Articular chondrocyte of knee joint (primary cell): ENCODE data around the gene MRPS27. TPM values are rescaled to one million over a fixed set of nuclear protein-coding genes. Genes with fewer than 3 reads are reported as not detected.
A peak's percentile ranks its signal among the peaks of the same experiment; 100 is the strongest.

Experiments
- small RNA-seq: library from RNA; depleted of rRNA; stranded (forward); fragments of <200 nt; gene quantifications from one replicate; pipeline ENCODE3, GENCODE V24; 2012
- total RNA-seq: library from RNA; depleted of rRNA; stranded (reverse); fragments of >200 nt; gene quantifications from 2 replicates; pipeline ENCODE4 v1.2.3, GENCODE V29; 2012

MRPS27 gene
- 103 and 114 TPM in 2 replicates for total RNA-seq

GRCh38 chr5:72319976-72320752 lies at the start of gene MRPS27, which contains the start of gene PTCD2:
TSS of gene MRPS27 (minus strand) at chr5:72320240. CDS start at chr5:72320221, 19 bp downstream.
TSS of gene PTCD2 (plus strand) at chr5:72320373. CDS start at chr5:72320383, 10 bp downstream.

Small RNAs within 50 kb of the gene (small RNA-seq; reads per million reads assigned to genes)
- 3.4 reads per million, percentile 85 among the genes with 10 or more reads in this experiment for gene MIR4803
- not detected for gene RN7SL153P

Other genes starting within 250 kb of the MRPS27 start
- 200 and 210 TPM in 2 replicates for gene MAP1B, start 212.8 kb downstream of the MRPS27 start, total RNA-seq
- 11.6 and 17.8 TPM in 2 replicates for gene PTCD2, start 133 bp upstream of the MRPS27 start, total RNA-seq
- gene ZNF366, start 187.2 kb upstream of the MRPS27 start, total RNA-seq, result under 0.01 TPM in 1 of 2 replicates, not detected in the other